ENCODE results near the gene PRKCD.
A peak's percentile ranks its signal among the peaks of the same experiment; 100 is the strongest.

Gene PRKCD

GRCh38 chr3:53238051-53238850, 77.2 kb downstream of the PRKCD start:
- CTCF ChIA-PET = interaction anchor here (0.8 kb wide), 1 partner anchor 61 kb away, joined by 3 read pairs; no protein-coding TSS in a partner anchor

DNA sequence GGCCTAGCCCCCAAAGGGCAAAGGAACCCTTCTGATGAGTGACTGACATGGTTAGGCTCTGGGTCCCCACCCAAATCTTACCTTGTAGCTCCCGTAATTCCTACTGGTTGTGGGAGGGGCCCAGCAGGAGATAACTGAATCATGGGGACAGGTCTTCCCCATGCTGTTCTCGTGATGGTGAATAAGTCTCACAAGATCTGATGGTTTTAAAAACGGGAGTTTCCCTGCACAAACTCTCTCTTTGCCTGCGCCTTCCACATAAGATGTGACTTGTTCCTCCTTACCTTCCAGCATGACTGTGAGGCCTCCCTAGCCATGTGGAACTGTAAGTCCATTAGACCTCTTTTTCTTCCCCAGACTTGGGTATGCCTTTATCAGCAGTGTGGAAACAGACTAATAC, 77.9 kb downstream of the PRKCD start:
- 94% methylated on average over 3 of the region's 4 CpGs for WGBS (ENCODE audit: insufficient coverage)
- DNase-seq = no peak
- Histone ChIP-seq H3K36me3 (ENCODE audit: control insufficient read depth in 4 of 4, insufficient read depth in 4 of 4, low read length in 3 of 4) (peaks cover 20 to 91% (median 56%) of the 10 kb centered on the region in 4 experiments), H3K27me3 (replicated peaks in 2 of 5; ENCODE audit: control insufficient read depth in 4 of 5, insufficient read depth in 5 of 5, low read length in 4 of 5) (no peaks in the 10 kb centered on the region), H3K27ac (ENCODE audit: insufficient read depth in 1 of 2, low read depth in 1 of 2, low read length in 2 of 2, poor library complexity in 1 of 2, severe bottlenecking in 2 of 2) (no peak overlapping the region), H3K9me3 (ENCODE audit: control extremely low read depth in 1 of 5, control insufficient read depth in 4 of 5, insufficient read depth in 2 of 5, low read depth in 1 of 5, low read length in 4 of 5) (no peaks in the 10 kb centered on the region), H3K4me3 (ENCODE audit: control insufficient read depth in 1 of 7, extremely low read depth in 1 of 7, insufficient read depth in 4 of 7, low read depth in 2 of 7, low read length in 6 of 7) (no peak overlapping the region), H3K4me1 (ENCODE audit: control extremely low read depth in 1 of 4, control insufficient read depth in 4 of 4, insufficient read depth in 4 of 4, low read length in 3 of 4) (peaks cover 0 to 46% (median 17%) of the 10 kb centered on the region in 4 experiments)
- ChIA-PET POLR2A (no interaction called here), CTCF (no interaction called here)

More at GRCh38 chr3:53238051-53238850, 77.2 kb downstream of the PRKCD start:
- H3K4me1 ChIP-seq (ENCODE audit: control extremely low read depth in 1 of 4, control insufficient read depth in 4 of 4, insufficient read depth in 4 of 4, low read length in 3 of 4) = peaks cover 0 to 42% (median 16%) of the 10 kb centered on the region in 4 experiments
- H3K9me3 ChIP-seq (ENCODE audit: control extremely low read depth in 1 of 5, control insufficient read depth in 4 of 5, insufficient read depth in 2 of 5, low read depth in 1 of 5, low read length in 4 of 5) = no peaks in the 10 kb centered on the region
- peaks cover 22 to 91% (median 60%) of the 10 kb centered on the region in 4 experiments for H3K36me3 ChIP-seq (ENCODE audit: control insufficient read depth in 4 of 4, insufficient read depth in 4 of 4, low read length in 3 of 4)
- no peaks in the 10 kb centered on the region for H3K27me3 ChIP-seq (replicated peaks in 2 of 5; ENCODE audit: control insufficient read depth in 4 of 5, insufficient read depth in 5 of 5, low read length in 4 of 5)
- WGBS (ENCODE audit: insufficient coverage) = 93% methylated on average over 2 of the region's 6 CpGs
- H3K4me3 ChIP-seq (ENCODE audit: control insufficient read depth in 1 of 7, extremely low read depth in 1 of 7, insufficient read depth in 4 of 7, low read depth in 2 of 7, low read length in 6 of 7) = no peak overlapping the region
- H3K27ac ChIP-seq (ENCODE audit: insufficient read depth in 1 of 2, low read depth in 1 of 2, low read length in 2 of 2, poor library complexity in 1 of 2, severe bottlenecking in 2 of 2) = no peak overlapping the region
- POLR2A ChIA-PET = no interaction called here
- no peak for DNase-seq

DNA sequence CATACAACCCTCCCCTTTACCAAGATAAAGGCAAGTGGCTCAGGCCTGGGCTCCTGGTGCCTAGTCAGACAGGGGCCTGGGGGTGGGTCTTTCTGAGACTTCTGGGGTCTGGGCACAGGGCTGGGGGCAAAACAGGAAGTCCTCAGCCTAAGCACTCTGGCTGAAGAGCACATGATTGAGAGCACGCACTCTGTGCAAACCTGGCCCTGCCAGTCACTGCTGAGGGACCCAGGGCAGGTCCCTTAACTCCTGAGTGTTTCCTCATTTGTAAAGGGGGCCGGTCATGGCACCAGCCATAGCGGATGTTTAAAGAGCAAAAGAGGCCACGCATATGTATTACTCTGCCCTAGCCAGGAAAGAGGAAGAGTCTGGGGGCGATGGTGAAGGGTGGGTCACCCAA, 78.8 kb downstream of the PRKCD start:
- H3K4me1 ChIP-seq (ENCODE audit: control extremely low read depth in 1 of 4, control insufficient read depth in 4 of 4, insufficient read depth in 4 of 4, low read length in 3 of 4) = peaks cover 0 to 52% (median 17%) of the 10 kb centered on the region in 4 experiments

DNA sequence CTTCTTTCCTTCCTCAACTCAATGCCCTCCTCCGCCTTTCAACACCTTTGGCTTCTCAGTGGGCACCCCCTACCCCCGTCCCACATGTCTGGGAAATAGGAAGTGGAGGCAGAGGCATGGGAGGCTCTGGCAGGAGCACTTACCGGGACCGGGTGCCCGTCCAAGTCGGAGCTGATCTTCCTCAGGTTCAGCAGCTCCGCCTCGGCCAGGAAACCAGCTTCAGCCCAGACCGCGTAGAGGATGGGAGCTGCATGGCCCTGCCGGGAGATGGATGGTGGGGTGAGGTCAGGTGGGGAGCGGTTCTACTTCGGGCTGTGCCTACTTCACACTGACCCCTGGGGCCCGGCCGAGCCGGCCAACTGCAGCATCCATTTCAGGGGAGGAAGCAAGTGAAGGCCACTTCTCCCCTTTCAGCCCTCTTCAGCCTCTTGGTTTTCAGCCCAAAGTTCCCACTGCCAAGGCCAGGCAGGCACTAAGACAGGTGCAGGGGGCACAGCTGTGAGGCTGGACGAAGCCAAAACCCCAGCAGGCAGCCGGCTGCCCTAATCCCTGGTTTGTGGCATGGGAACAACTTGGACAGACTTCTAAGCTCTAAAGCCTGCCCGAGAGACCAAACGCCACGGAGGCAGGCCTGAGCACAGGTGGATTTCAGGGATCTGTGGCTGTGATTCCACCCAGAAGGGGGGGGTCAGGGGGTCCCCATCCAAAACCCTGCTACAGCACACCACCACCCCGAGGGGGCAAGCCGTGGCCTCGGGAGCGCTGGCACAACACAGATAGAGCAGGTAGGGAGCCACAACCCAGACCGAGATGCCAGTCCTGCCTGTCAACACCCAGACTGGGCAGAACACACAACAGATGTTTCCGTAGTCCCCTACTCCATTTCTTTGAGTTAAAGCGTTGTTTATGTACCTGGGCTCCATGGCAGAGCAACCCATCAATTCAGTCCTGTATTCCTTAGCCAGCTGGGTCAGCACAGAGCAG, 80.3 kb downstream of the PRKCD start:
- no peak overlapping the region for H3K4me3 ChIP-seq (ENCODE audit: control insufficient read depth in 1 of 7, extremely low read depth in 1 of 7, insufficient read depth in 4 of 7, low read depth in 2 of 7, low read length in 6 of 7)
- DNase-seq = no peak
- peak overlapping the region in 1 of 2 experiments; percentile 9 for H3K27ac ChIP-seq (ENCODE audit: insufficient read depth in 1 of 2, low read depth in 1 of 2, low read length in 2 of 2, poor library complexity in 1 of 2, severe bottlenecking in 2 of 2)
- ChIA-PET CTCF (interaction anchor here (0.6 to 1.2 kb wide), 4 partner anchors 8 to 35 kb away, joined by 3 read pairs; no protein-coding TSS in a partner anchor), POLR2A (no interaction called here)
- WGBS (ENCODE audit: insufficient coverage) = 93% methylated on average over 19 of the region's 28 CpGs
- H3K9me3 ChIP-seq (ENCODE audit: control extremely low read depth in 1 of 5, control insufficient read depth in 4 of 5, insufficient read depth in 2 of 5, low read depth in 1 of 5, low read length in 4 of 5) = peaks cover 0 to 2% (median 0%) of the 10 kb centered on the region in 5 experiments
- no peaks in the 10 kb centered on the region for H3K27me3 ChIP-seq (replicated peaks in 2 of 5; ENCODE audit: control insufficient read depth in 4 of 5, insufficient read depth in 5 of 5, low read length in 4 of 5)
- peaks cover 16 to 82% (median 54%) of the 10 kb centered on the region in 4 experiments for H3K36me3 ChIP-seq (ENCODE audit: control insufficient read depth in 4 of 4, insufficient read depth in 4 of 4, low read length in 3 of 4)
- peaks cover 0 to 43% (median 10%) of the 10 kb centered on the region in 4 experiments for H3K4me1 ChIP-seq (ENCODE audit: control extremely low read depth in 1 of 4, control insufficient read depth in 4 of 4, insufficient read depth in 4 of 4, low read length in 3 of 4)

More for the DNA sequence above, 78.8 kb downstream of the PRKCD start:
- H3K27me3 ChIP-seq (replicated peaks in 2 of 5; ENCODE audit: control insufficient read depth in 4 of 5, insufficient read depth in 5 of 5, low read length in 4 of 5) = no peaks in the 10 kb centered on the region
- POLR2A ChIA-PET = no interaction called here
- H3K9me3 ChIP-seq (ENCODE audit: control extremely low read depth in 1 of 5, control insufficient read depth in 4 of 5, insufficient read depth in 2 of 5, low read depth in 1 of 5, low read length in 4 of 5) = no peaks in the 10 kb centered on the region
- CTCF ChIA-PET = no interaction called here
- no peak for DNase-seq
- H3K36me3 ChIP-seq (ENCODE audit: control insufficient read depth in 4 of 4, insufficient read depth in 4 of 4, low read length in 3 of 4) = peaks cover 18 to 91% (median 57%) of the 10 kb centered on the region in 4 experiments
- H3K27ac ChIP-seq (ENCODE audit: insufficient read depth in 1 of 2, low read depth in 1 of 2, low read length in 2 of 2, poor library complexity in 1 of 2, severe bottlenecking in 2 of 2) = peak overlapping the region in 1 of 2 experiments; percentile 47
- WGBS (ENCODE audit: insufficient coverage) = 90% methylated on average over 3 of the region's 5 CpGs
- H3K4me3 ChIP-seq (ENCODE audit: control insufficient read depth in 1 of 7, extremely low read depth in 1 of 7, insufficient read depth in 4 of 7, low read depth in 2 of 7, low read length in 6 of 7) = no peak overlapping the region

DNA sequence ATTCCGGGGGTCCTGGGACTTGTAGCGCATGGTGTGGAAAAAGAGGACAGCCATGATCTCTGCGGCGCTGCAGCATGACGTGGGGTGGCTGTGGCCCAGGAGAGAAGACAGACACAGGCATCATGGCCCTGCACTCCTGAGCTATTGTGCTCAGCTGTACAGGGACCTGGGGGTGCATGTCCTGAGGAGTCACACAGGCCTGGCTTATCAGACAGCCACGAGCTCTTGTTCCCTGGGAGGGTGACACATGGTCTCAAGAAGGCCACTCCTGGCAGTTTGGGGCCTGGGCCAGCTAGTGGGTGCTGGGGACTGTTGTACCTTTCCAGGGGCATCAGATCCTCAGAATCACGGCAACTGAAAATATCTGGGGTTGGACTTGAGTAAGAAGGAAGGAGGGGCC, 81.1 kb downstream of the PRKCD start:
- H3K4me3 ChIP-seq (ENCODE audit: control insufficient read depth in 1 of 7, extremely low read depth in 1 of 7, insufficient read depth in 4 of 7, low read depth in 2 of 7, low read length in 6 of 7) = no peak overlapping the region
- no peak for DNase-seq
- ChIA-PET POLR2A (no interaction called here), CTCF (interaction anchor here (0.6 to 1.2 kb wide), 2 partner anchors 17 to 24 kb away, joined by 3 read pairs; no protein-coding TSS in a partner anchor)
- H3K9me3 ChIP-seq (ENCODE audit: control extremely low read depth in 1 of 5, control insufficient read depth in 4 of 5, insufficient read depth in 2 of 5, low read depth in 1 of 5, low read length in 4 of 5) = peaks cover 0 to 2% (median 0%) of the 10 kb centered on the region in 5 experiments
- peaks cover 0 to 35% (median 5%) of the 10 kb centered on the region in 4 experiments for H3K4me1 ChIP-seq (ENCODE audit: control extremely low read depth in 1 of 4, control insufficient read depth in 4 of 4, insufficient read depth in 4 of 4, low read length in 3 of 4)
- H3K36me3 ChIP-seq (ENCODE audit: control insufficient read depth in 4 of 4, insufficient read depth in 4 of 4, low read length in 3 of 4) = peaks cover 13 to 77% (median 52%) of the 10 kb centered on the region in 4 experiments
- no peaks in the 10 kb centered on the region for H3K27me3 ChIP-seq (replicated peaks in 2 of 5; ENCODE audit: control insufficient read depth in 4 of 5, insufficient read depth in 5 of 5, low read length in 4 of 5)
- WGBS (ENCODE audit: insufficient coverage) = 92% methylated on average over 7 of the region's 7 CpGs
- H3K27ac ChIP-seq (ENCODE audit: insufficient read depth in 1 of 2, low read depth in 1 of 2, low read length in 2 of 2, poor library complexity in 1 of 2, severe bottlenecking in 2 of 2) = peak overlapping the region in 1 of 2 experiments; percentile 61
